Smooth muscle cell of the umbilical artery (primary cell): ENCODE results near the gene CNR2. TPM values are rescaled to one million over a fixed set of nuclear protein-coding genes. Genes with fewer than 3 reads are reported as not detected.

Experiments
- total RNA-seq: library from RNA; depleted of rRNA; stranded (reverse); fragments of >200 nt; gene quantifications from 2 replicates; pipeline ENCODE4 v1.2.3, GENCODE V29; 2014

CNR2 gene
- not detected in 2 replicates for total RNA-seq

GRCh38 chr1:23913212-23913880 is at the start of gene CNR2:
CNR2 (minus strand) TSS chr1:23913362; CDS start chr1:23875617, 37,745 bp downstream.

GRCh38 chr1:23959461-23960290 is 46.5 kb upstream of the CNR2 start, which contains the start of gene PNRC2:
PNRC2 (plus strand) TSS chr1:23959828; CDS start chr1:23961458, 1,630 bp downstream.

GRCh38 chr1:23867895-23868556 is 45.1 kb downstream of the CNR2 start, which contains the start of gene FUCA1:
FUCA1 (minus strand) TSS chr1:23868290; CDS start chr1:23868286, 4 bp downstream.

DNA sequence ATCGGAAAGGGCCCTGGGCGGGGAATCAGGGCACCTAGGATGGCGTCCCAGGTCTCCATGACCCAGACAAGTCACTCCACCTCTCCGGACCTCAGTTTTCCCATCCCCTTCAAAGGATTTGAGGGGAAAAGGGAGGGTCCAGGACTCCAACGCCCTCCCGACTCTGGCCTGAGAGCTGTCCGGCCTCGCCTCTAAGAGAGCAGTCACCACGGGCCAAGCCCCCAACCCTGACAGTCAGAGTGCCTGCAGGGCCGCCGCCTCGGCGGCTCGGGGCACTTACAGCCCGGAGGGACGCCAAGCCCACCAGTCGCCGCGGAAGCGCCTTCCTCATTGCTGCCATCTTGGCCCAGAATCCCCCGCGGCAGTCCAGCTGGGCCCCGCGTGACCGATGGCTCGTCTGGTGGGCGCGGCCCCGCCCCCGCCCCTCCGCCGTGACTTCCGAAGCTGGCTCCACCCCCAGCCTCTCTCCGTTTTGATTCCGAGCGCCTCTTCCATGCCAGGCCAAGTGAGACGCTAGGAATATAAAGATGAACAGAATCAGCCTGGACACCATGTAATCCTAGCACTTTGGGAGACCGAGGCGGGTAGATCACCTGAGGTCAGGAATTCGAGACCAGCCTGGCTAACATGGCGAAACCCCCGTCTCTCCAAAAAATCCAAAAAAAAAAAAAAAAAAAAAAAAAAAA is 87.9 kb downstream of the CNR2 start, which contains the start of gene HMGCL:
HMGCL (minus strand) TSS at position 354 of the 686 bp plus-strand sequence; CDS start at position 340, 14 bp downstream.

Other genes starting within 250 kb of the CNR2 start
- gene RPL11, start 221.6 kb downstream of the CNR2 start, total RNA-seq: 520 and 723 TPM in 2 replicates
- gene ELOA, start 169.9 kb downstream of the CNR2 start, total RNA-seq: 16.6 and 31.3 TPM in 2 replicates
- 35.3 and 36.8 TPM in 2 replicates for gene PITHD1, start 134.9 kb downstream of the CNR2 start, total RNA-seq
- 25.2 and 46.5 TPM in 2 replicates for gene LYPLA2, start 122.2 kb downstream of the CNR2 start, total RNA-seq
- gene GALE, start 112.6 kb downstream of the CNR2 start, total RNA-seq: 27.0 and 30.4 TPM in 2 replicates
- 47.5 and 50.5 TPM in 2 replicates for gene HMGCL, start 87.9 kb downstream of the CNR2 start, total RNA-seq
- 16.7 and 17.8 TPM in 2 replicates for gene FUCA1, start 45.1 kb downstream of the CNR2 start, total RNA-seq
- 102 and 108 TPM in 2 replicates for gene PNRC2, start 46.5 kb upstream of the CNR2 start, total RNA-seq
- gene SRSF10, start 67.0 kb upstream of the CNR2 start, total RNA-seq: 73.3 and 93.7 TPM in 2 replicates
- 0.18 and 0.30 TPM in 2 replicates for gene MYOM3, start 198.8 kb upstream of the CNR2 start, total RNA-seq
- not detected in 2 replicates for gene IL22RA1, start 229.8 kb upstream of the CNR2 start, total RNA-seq